ENCODE results near the gene MANBA.

The MANBA gene

DNA sequence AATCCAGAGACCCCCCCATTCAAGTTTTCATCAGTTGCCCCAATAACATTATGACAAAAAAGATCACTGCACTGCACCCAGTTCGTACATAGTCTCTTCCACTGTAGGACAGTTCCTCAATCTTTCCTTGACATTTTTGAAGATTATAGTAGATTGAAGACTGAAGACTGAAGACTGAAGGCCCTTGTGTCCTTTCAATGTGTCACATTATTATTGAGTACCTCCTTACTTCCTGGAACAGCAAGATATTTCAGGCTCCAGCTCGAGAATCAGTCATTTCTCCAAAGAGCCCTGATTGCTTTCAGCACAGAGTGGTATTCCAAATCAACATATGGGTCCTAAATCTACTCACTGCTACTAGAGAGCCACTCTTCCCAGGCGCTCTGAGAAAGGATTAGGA is 75.0 kb downstream of the MANBA start:
- no peak for FAIRE-seq
- DNase-seq (ENCODE audit: insufficient read length, low spot score), result no peak

DNA sequence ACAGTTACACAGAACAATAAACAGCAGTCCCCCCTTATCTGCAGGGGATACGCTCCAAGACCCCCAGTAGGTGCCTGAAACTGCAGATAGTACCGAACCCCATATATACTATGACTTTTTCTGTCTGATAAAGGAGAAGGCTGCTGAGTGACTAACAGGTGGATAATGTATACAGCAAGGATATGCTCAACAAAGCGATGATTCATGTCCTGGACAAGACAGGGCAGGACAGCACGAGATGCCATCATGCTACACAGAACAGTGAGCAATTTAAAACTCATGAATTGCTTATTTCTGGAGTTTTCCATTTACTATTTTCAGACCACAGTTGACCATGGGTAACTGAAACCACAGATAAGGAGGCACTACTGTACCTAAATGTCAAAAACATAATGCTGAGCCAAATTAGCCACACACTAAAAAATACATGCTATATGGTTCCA is 76.1 kb downstream of the MANBA start:
- FAIRE-seq (peak; percentile 85), DNase-seq (ENCODE audit: insufficient read length, low spot score) (no peak)

DNA sequence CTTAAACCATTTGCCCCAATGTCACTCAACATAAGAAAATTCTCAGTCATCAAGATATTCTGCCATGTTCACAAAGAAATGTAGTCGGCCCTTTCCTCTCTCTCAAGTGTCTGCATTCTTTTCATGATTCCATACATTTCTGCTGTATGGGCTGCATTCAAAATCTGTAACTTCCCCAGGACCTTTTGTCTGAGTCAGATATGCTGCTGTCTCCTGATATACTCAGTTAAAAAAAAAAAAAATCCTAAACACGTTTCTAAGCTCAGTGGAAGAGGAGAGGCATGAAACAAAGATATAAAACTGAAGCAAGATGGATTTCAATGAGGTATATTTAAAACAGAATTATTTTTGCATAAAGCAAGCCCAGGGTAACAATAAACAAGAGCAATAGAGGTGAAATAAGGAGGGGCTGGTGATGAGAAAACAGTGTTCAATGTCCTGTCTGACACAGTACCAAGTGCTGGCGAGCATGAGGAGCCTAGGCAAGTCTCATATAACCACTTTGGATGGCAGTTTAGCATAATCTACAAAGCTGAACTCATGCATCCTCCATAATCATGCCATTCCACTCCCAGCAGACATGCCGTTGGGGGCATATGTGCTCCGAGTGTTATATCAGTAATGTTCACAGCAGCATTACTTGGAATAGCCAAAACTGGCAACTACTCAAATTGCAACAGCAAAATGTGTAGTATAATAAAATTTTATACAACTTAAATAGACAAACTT is 76.7 kb downstream of the MANBA start:
- DNase-seq (ENCODE audit: insufficient read length, low spot score) (no peak), FAIRE-seq (no peak)

DNA sequence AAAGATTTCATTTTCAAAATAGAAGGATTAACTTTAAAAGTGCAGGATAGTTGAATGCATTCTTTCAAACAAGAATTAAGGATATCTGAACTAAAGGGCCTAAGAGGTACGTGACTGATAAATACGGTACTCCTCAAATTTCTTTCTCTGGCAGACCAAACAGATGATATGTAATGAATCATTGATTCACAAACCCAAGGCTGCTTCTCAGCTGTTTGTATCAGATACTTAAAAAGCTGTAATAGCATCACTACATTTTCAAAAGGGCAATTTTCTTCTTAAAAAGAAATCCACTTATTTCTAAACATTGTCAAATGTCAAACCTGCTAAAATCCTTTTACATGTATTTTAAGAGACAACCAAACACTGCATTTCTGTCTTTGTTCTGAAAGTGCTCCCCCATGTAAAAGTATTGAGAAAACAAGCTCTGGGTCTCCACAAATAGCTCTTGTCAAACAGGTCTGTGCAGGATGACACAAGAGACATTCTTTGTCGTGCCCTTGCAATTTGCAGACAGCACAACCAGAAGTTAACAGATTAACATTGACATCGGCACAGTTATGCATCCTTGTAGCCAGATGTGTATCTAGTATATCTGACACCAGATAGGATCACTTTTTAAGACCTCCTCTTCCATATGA is 82.0 kb downstream of the MANBA start:
- FAIRE-seq, result peak; percentile 11
- no peak for DNase-seq (ENCODE audit: insufficient read length, low spot score)

DNA sequence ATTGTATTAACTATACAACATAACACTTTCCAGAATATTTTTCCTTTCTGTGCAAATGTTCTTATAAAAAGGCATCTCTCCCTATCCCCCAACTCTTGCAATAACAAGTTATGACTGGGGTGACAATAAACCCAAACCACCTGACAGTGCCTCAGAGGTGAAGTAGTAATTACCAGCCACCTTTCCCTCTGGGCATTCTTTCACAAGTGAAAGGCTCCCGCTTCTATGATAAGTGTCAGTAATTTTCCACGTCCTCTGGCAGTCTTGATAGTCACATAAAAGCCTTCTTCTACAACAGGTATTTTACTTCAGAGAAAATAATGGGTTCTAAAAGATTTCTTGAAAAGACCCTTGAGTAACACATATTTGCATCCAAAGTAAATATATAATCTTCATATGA is 82.7 kb downstream of the MANBA start:
- no peak for FAIRE-seq
- no peak for DNase-seq (ENCODE audit: insufficient read length, low spot score)

DNA sequence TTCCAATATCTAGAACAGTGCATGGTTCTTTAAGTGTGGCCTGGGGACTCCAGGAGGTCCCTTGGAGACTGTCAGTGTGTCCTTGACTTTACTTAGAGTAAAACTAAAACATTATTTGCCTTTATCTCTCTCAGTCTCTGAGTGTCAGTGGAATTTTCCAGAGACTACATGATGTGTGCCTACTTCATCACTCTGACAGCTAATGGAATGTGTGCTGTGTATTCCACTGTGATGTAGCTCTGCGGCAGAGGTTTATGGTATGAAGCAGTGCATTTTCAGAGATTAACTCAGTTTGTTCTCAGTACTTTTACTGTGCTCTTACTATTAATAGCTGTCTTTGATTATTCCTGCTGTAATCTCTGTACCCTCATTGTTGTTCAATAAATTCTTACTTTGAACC is 85.6 kb downstream of the MANBA start:
- no peak for FAIRE-seq
- DNase-seq (ENCODE audit: insufficient read length, low spot score), result no peak

DNA sequence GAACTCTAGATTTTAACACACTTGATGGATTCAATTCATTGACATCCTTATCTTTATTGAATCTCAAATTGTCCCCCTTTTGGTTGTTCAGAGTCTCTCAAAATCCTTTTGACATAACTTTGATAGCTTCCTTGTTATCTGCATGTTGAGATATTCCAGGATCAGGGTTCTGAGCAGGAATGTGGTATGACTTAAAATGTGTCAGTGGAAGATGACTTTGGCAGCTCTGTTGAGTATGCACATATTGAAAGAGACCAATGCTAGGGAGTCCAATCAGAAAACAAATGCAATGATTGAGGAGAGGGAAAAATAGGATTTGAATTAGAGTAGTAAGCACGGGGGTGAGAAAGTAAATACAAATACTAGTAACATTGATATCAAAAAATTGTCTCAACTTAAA is 93.8 kb downstream of the MANBA start:
- no peak for FAIRE-seq
- DNase-seq (ENCODE audit: insufficient read length, low spot score), result no peak

DNA sequence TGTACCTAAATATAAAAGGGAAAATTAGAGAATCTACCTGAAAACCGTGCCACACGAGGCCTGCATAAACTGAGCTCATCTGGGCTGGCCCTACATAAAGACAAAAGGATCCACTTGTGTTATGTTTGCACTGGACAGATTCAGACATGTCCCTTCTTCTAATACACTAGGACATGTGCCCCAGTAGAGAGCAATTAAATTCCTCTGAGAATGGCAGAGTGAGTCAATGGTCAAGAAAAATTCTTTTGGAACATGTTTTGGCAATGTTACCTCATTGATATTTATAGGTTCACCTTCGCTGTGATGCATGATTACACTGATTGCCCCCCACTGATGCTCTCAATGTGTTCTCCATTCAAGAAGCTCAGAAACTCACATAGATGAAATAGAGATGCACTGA is 95.2 kb downstream of the MANBA start:
- no peak for DNase-seq (ENCODE audit: insufficient read length, low spot score)
- FAIRE-seq, result no peak

DNA sequence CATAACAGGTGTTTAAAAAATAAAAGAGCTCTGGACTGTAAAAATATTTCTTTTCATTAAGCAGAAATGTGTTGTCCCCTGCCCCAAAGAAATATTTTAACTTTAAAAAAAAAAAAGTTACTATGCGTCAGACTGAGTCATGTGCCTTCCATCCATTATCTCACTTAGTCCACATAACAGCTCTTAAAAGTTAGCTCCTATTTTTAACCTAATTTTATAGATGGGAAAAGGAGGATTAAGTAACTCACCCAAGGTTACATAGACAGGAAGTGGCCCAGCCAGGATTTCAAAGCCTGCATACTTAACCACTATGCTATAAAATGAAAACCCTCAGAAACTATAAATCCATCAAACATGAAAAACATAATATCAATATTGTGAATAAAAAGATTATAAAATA is 97.7 kb downstream of the MANBA start:
- FAIRE-seq (no peak), DNase-seq (ENCODE audit: insufficient read length, low spot score) (no peak)

DNA sequence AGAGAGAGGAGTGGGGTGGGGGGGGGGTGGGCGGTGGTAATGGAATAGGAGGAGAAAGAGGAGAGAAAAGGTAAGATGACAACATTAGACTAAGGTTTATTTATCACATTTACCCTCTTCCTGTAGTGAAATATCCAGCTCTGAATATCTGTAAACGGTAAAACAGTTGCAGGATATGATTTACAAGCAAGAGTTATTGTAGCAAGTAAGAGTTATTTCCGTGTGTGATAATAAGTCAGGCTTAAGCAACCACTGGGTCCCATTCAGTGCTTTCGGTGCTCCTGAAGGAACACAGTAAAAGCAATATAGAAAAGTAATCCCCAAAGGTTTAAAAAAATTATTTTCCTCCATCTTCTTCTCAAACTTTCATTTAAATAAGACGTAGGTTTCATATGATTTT is 103.6 kb downstream of the MANBA start:
- DNase-seq (ENCODE audit: insufficient read length, low spot score) (no peak), FAIRE-seq (no peak)

DNA sequence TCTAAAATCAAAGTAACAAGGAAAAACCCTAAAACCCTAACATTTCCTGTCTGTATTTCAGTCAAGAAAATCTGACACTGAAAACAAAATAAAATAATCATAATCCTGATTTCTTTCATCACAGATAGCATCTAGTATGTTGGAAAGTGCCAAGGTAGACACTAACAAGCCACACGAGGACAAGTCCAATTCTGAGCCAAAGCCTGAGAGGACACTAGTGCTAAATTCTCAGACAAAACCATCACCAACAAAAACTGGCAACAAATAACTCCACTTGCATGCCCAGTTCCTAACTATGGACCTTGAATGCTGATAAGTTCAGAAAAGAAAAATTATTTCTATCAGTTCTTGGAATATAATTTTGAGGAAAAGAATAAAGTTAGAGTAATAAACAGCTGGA is 113.7 kb downstream of the MANBA start:
- FAIRE-seq, result peak; percentile 80
- no peak for DNase-seq (ENCODE audit: insufficient read length, low spot score)

DNA sequence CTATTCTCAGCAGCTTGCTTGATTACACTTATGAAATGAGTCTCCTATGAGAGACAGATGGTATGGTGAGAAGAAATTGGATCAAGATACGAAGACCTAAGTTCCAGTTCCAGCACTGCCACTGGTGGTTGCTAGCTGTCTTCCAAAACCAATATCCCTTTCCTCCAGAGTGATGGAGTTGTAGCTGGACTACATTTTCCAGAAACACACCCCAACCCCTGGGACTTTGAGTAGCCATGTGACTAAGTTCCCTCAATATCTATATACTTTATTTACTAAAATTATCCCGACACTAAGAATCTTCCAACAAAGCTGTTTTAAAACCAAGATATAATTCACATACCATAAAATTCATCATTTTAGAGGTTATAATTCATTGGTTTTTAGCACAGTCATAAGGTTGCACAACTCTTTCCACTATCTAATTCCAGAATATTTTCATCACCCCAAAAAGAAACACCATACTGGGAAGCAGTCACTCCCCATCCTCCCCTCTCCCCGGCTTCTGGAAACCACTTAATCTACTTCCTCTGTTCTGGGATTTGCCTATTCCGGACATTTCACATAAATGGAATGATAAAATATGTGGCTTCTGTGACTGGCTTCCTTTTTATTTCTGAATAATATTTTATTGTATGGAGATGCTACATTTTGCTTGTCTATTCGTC is 118.0 kb downstream of the MANBA start:
- no peak for FAIRE-seq
- no peak for DNase-seq (ENCODE audit: insufficient read length, low spot score)

DNA sequence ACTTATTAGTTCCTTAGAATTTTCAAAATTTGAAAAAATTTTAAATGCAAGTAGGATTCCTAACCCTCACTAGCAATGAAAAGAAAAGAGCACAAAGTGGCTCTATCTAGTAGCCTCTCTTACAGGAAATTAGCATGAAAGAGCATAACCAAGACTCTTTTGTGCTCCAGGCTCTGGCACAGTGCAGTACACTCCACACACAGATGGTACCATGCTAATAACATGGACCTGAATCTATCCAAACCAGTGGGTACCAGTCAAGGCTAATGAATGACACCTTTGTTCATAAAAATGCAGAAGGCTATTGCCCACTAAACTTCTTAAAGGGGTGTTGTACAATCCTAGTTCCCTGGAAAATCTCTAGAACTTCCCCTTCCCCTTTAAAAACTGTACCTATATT is 119.0 kb downstream of the MANBA start:
- no peak for DNase-seq (ENCODE audit: insufficient read length, low spot score)
- FAIRE-seq, result no peak

DNA sequence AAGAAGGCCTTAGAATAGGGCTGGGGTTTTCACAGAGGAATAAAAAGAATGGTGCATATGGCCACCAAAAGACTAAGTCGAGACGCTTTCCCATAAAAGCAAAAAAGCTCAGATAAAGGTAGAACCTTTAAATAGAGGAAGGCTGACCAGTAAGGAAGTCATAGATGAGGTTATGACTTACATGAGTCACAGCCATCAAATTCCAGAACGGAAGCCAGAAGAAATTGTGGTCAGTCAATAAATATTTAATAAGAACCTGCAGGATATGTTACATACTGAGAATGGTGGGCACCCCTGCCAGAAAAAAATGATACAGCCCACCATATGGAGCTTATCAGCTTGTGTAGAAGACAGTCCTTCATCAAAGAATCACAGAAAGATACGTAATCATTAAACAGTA is 120.1 kb downstream of the MANBA start:
- FAIRE-seq (no peak), DNase-seq (ENCODE audit: insufficient read length, low spot score) (no peak)

DNA sequence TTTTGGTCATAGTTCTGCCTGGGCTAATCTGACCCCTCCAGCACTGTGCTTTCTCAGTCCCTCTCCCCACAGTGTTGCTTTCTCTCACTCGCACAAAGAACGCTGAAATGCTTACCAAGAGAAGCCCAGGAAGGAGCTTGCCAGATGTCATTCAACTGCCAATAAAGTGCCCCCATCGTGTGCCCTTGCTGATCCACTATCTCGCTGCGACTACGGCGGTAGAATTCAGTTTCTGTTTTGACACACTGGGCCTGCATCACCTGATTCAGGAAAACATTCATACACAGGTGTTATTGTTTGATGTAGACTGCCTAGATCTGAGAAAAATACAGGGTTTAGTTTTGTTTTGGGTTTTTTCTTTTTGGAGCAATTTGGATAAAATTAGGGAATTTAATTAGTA is 121.2 kb downstream of the MANBA start:
- DNase-seq (ENCODE audit: insufficient read length, low spot score) (no peak), FAIRE-seq (no peak)

DNA sequence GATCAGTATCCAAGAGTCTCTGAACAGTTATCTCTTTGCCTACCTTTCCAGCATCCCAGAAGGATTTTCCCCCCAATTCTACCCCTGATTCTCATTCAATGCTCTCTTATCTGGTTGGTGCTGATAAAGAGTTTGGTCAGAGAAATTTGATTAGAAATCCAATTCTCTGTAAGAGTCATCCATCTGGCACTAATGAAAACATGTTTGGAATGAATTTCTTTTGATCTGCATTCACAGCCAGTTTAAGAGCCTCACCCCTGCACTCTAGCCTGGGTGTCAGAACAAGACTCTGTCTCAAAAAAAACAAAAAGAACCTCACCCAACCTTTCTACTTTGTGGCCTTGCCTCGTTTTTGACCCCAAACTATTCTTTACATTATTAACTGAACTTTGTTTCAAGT is 122.1 kb downstream of the MANBA start:
- DNase-seq (ENCODE audit: insufficient read length, low spot score) (no peak), FAIRE-seq (no peak)

DNA sequence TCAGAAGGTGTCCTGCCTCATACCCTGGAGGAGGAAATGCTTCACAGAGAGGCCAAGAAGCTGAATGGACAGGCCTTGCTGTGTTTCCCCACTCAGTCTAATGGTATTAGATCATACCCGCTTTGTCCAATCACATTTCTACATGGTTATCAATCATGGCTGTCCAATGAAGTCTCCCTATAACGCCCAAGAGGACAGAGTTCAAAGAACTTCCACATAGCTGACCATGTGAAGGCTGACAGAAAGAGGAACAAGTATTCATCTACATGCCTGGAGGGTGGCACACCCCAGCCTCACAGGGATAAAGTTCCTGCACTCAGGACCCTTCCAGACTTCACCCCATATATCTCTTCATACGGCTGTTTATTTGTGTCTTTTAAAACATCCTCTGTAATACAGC is 123.4 kb downstream of the MANBA start:
- DNase-seq (ENCODE audit: insufficient read length, low spot score), result no peak
- FAIRE-seq, result no peak

DNA sequence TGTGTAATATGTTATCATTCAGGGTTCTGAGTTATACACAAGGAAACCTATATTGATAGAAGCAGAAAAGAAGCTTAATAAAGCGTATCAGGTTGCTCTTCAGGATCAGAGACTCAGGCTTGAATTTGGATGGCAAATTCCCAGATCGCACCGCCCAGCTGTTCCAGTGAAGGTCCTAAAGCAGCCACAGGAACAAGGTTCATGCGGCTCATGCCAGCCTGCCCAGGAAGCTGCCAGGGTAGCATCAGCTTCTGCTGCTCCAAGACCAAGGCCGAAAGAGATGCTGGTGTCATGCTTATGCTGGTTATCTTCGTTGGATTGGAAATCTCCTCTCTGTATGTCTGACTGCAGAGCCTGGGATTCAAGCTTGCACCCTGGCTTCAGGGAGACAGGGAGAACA is 127.7 kb downstream of the MANBA start:
- DNase-seq (ENCODE audit: insufficient read length, low spot score) (no peak), FAIRE-seq (no peak)

DNA sequence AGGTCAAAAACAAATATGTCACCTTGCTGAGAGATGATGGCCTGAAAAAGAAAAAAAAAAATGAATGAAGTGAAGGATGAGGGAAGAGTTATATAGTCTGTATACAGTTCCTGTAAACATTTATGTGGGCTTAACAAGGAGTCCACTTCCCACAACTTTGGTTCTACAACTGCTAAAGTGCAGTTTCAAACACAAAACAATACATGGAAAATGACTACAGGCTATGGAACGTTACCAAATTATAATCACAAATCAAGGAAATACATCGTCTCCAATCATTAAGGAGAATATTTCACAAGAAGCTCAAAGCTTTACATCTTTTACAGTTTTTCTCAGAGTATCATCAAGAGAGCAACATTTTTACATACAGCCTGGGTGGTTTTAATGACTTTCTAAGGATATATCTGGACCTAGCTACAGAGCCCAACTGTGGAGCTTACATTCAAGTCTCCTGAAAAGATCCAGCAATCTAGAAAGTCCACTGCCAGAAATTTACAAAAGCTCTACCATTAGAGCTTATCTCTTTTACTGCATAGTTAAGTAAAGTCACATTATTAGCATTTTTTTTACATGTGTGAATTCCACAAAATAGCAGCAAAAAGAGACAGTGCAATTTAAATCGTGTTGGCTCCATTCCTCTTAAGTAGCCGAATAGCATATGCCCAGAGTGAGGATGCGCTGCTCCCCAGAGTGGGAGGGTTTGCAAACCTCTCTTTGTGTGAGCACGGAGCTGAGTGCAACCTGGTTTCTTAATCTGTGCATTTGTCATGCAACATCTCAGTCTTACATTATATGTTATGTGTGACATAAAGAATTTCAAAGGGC is 128.3 kb downstream of the MANBA start:
- no peak for FAIRE-seq
- DNase-seq (ENCODE audit: insufficient read length, low spot score), result no peak

DNA sequence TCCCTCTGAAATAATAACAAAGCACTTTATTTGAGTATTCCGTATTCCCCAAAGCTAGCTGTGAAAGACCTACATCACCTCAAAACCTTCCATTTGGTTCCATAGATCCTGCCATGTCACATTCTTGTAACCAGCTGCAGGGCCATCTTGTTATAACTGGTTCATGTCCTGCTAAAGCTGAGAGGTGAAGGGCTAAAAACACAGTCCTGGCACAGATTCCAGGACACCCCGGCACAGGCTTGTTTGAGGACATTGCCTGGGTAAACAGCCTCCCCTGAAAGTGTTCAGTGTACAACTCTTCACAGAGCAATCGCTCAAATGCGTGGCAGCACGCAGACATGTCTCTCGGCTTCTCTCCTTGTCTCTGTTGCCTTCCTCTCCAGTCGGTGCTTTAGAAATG is 129.2 kb downstream of the MANBA start:
- FAIRE-seq (no peak), DNase-seq (ENCODE audit: insufficient read length, low spot score) (no peak)

DNA sequence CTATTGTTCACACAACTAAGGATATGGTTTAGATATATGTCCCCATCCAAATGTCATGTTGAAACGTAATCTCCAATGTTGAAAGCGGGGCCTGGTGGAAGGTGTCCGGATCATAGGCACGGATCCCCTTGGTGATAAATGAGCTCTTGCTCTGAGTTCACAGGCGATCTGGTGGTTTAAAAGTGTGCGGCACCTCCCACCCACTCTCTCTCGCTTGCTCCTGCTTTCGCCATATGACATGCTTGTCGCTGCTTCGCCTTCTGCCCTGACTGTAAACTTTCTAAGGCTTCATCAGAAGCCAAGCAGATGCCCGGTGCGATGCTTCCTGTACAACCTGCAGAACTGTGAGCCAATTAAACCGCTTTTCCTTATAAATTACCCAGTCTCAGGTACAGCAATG is 131.1 kb downstream of the MANBA start:
- DNase-seq (ENCODE audit: insufficient read length, low spot score) (no peak), FAIRE-seq (no peak)

Measured in GM19239 (cell line).